Measurements from ENCODE around the gene CA5B.
"Not testable (repeated sequence)": the region's sequence is repeated elsewhere in the genome, so short reads cannot be mapped to it uniquely, and the experiment has no call there.

Gene CA5B

GRCh38 chrX:15737959-15738902 lies at the start of gene CA5B:
Gene CA5B (plus strand): TSS chrX:15738270. CDS start chrX:15750024, 11,754 bp downstream.
- no peak for TF ChIP-seq CTCF (conservative IDR thresholded peaks at IDR 0.05; ENCODE audit: low read depth, low read length)
- H3K4me3 ChIP-seq (ENCODE audit: low read length): peak within 1 kb of the TSS; percentile 68
- peak; percentile 83 for DNase-seq (ENCODE audit: low read depth)

DNA sequence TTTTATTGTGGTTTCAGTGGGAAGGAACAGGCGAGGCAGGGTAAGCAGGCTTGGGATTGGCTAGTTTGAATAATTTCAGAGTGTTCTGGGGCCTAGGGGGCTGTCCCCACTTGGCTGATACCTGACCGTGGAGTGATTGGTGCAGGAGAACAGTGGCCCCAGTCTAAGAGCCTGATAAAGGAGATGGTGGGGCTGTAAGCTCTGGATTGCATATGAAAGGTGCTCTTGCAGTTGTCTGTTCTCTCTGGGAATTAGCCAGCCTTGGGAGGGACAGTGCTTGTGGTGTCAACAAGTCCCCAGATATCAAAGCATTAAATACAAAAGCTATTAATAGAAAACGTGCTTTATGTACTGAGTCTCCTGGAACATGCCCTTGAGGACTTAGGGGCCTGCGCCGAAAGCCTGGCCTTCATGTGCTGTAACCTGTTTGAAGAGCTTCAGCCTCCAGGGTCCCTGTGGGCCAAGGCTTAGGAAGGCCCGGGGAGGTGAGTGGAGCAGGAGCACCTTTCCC lies 43.1 kb upstream of the CA5B start:
- no peak for TF ChIP-seq CTCF (conservative IDR thresholded peaks at IDR 0.05; ENCODE audit: low read depth, low read length)
- DNase-seq (ENCODE audit: low read depth): no peak
- no peak overlapping the region for H3K4me3 ChIP-seq (ENCODE audit: low read length)

DNA sequence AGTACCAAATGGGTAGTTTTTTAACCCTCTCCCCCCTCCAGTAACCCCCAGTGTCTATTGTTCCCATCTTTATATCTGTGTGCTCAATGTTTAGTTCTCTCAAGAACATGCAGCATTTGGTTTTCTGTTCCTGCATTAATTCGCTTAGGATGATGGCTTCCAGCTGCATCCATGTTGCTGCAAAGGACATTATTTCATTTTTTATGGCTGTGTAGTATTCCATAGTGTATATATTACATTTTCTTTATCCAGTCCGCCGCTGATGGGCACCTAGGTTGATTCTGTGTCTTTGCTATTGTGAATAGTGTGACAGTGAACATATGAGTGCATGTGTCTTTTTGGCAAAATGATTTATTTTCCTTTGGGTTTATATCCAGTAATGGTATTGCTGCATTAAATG lies 41.6 kb upstream of the CA5B start:
- DNase-seq (ENCODE audit: low read depth): no peak
- TF ChIP-seq CTCF (conservative IDR thresholded peaks at IDR 0.05; ENCODE audit: low read depth, low read length): no peak
- H3K4me3 ChIP-seq (ENCODE audit: low read length): no peak overlapping the region

- no peak for DNase-seq (ENCODE audit: low read depth)
- TF ChIP-seq CTCF (conservative IDR thresholded peaks at IDR 0.05; ENCODE audit: low read depth, low read length): no peak
- no peak overlapping the region for H3K4me3 ChIP-seq (ENCODE audit: low read length)
Observed at GRCh38 chrX:15702488-15703371, 35.3 kb upstream of the CA5B start.

- H3K4me3 ChIP-seq (ENCODE audit: low read length); DNase-seq (ENCODE audit: low read depth): not testable (repeated sequence)
Observed at GRCh38 chrX:15703809-15704208, 34.3 kb upstream of the CA5B start.

- DNase-seq (ENCODE audit: low read depth); H3K4me3 ChIP-seq (ENCODE audit: low read length): not testable (repeated sequence)
Observed at GRCh38 chrX:15704273-15704672, 33.8 kb upstream of the CA5B start.

DNA sequence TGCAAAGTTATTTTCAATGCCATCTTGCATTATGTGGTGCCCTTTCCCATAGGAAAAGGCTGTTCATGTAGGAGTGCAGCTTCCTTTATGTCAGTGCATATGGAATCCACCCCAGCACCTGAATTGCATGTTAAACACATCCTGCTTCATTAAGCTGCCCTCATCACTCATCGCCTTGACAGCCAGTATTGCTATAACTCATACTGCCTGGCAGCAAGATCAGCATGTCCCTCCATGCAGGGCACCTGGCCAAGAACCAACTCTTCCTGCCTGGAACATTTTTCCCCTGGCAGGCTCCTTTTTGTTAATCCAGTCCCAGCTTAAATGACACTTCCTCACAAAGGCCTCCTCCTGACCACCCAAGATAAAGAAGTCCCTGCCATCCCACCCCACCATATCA lies 23.5 kb upstream of the CA5B start:
- no peak for TF ChIP-seq CTCF (conservative IDR thresholded peaks at IDR 0.05; ENCODE audit: low read depth, low read length)
- no peak for DNase-seq (ENCODE audit: low read depth)
- no peak overlapping the region for H3K4me3 ChIP-seq (ENCODE audit: low read length)
